Activated B cell treated with CpG ODN at 0.5 μM for 24 hours (primary cell): Measurements from ENCODE around the gene PODXL. TPM values are rescaled to one million over a fixed set of nuclear protein-coding genes. Genes with fewer than 3 reads are reported as not detected.

Experiments used
- ATAC-seq: fragments of 200-7000 bp; cut with Tn5 transposase; one replicate; pipeline ENCODE4 v1.10.0; 2021; ENCODE audit warnings: low read depth, mild to moderate bottlenecking, moderate library complexity
- CTCF ChIA-PET: fragments of 350-600 bp; sonication (Branson Sonifier 250); formaldehyde crosslinking; loops from one replicate; lab custom pipeline; 2021; ENCODE audit warnings: antibody characterized with exemption; lab: Charles Lee
- POLR2A ChIA-PET: fragments of 350-600 bp; sonication (Branson Sonifier 250); formaldehyde crosslinking; loops from one replicate; lab custom pipeline; 2021; ENCODE audit warnings: antibody characterized with exemption; lab: Charles Lee
- DNase-seq: peaks from one replicate; pipeline ENCODE4 v3.0.0; 2022
- H3K27ac Mint-ChIP-seq: one replicate; pipeline ENCODE4 v1.8.0; 2020; ENCODE audit warnings: mixed read lengths
- H3K27me3 Mint-ChIP-seq: one replicate; pipeline ENCODE4 v1.8.0; 2021; ENCODE audit warnings: mixed read lengths
- H3K36me3 Mint-ChIP-seq: one replicate; pipeline ENCODE4 v1.8.0; 2021; ENCODE audit warnings: low read depth, mixed read lengths
- H3K4me1 Mint-ChIP-seq: one replicate; pipeline ENCODE4 v1.8.0; 2021; ENCODE audit warnings: mixed read lengths
- H3K4me3 Mint-ChIP-seq: one replicate; pipeline ENCODE4 v1.8.0; 2020; ENCODE audit warnings: mild to moderate bottlenecking, mixed read lengths
- H3K9me3 Mint-ChIP-seq: one replicate; pipeline ENCODE4 v1.8.0; 2020; ENCODE audit warnings: mixed read lengths
- intact Hi-C: fragments of 100-400 bp; cut with micrococcal nuclease; formaldehyde crosslinking; loops from one replicate; pipeline ENCODE4 v1.15.1; 2024
- total RNA-seq: library from RNA; stranded (reverse); gene quantifications from 2 replicates; pipeline ENCODE4 v1.2.3, GENCODE V29; 2022
- TF ChIP-seq, protein P1 (sequence below): fragments of 200-600 bp; IDR thresholded peaks from one replicate; pipeline ENCODE4 v1.8.0; 2022; ENCODE audit warnings: antibody characterized with exemption, mild to moderate bottlenecking

PODXL gene
- total RNA-seq, 1 donor from 2014 or later: 1.4 TPM

DNA sequence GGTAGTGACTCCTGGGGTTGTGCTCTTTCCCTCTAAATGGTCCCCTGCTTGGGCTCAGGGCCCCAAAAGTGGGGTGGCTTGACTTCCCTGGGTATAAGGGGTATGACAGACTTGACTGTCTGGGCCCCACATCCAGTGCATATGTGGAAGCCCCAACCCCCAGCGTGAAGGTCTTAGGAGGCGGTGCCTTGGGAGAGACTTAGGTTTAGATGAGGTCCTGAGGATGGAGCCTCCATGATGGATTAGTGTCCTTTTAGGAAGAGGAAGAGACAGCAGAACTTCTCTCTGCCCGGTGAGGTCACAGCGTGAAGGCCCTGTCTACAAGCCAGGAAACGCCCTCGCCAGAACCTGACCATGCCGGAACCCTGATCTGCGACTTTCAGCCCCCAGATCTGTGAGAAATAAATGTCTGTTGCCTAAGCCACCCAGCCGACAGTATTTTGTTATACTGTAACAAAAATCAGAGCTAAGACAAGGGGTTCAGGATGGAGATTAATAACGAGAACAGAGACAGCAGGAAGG, 23.8 kb downstream of the PODXL start:
- H3K4me1 Mint-ChIP-seq: peaks cover under 1% of the 10 kb centered on the region
- CTCF ChIA-PET: no interaction called here

DNA sequence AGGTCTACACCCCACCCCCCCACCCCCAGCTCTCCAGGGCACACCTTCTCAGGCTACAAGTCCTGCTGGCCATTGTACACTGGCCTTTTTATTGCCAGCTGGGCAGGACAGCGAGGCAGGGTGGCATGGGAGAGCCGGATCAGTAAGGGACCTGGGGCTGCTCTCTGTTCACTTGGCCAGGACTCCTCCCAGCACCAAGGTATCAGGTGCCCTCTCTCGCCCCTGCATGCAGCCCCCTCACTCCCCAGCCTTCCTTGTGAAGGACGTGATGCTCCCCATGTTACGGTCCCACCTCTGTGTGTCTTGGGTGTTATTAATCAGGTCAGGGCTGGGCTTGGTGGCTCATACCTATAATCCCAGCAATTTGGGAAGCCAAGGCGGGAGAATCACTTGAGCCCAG, 26.3 kb downstream of the PODXL start:
- intact Hi-C loops: no loop called here
- H3K27me3 Mint-ChIP-seq: no peaks in the 10 kb centered on the region
- H3K4me3 Mint-ChIP-seq: no peak overlapping the region
- DNase-seq: no peak
- POLR2A ChIA-PET: no interaction called here
- no peak overlapping the region for H3K27ac Mint-ChIP-seq
- H3K9me3 Mint-ChIP-seq: no peaks in the 10 kb centered on the region
- peaks cover 5% of the 10 kb centered on the region for H3K4me1 Mint-ChIP-seq
- no peaks in the 10 kb centered on the region for H3K36me3 Mint-ChIP-seq
- CTCF ChIA-PET: no interaction called here
- TF ChIP-seq, protein P1, sequence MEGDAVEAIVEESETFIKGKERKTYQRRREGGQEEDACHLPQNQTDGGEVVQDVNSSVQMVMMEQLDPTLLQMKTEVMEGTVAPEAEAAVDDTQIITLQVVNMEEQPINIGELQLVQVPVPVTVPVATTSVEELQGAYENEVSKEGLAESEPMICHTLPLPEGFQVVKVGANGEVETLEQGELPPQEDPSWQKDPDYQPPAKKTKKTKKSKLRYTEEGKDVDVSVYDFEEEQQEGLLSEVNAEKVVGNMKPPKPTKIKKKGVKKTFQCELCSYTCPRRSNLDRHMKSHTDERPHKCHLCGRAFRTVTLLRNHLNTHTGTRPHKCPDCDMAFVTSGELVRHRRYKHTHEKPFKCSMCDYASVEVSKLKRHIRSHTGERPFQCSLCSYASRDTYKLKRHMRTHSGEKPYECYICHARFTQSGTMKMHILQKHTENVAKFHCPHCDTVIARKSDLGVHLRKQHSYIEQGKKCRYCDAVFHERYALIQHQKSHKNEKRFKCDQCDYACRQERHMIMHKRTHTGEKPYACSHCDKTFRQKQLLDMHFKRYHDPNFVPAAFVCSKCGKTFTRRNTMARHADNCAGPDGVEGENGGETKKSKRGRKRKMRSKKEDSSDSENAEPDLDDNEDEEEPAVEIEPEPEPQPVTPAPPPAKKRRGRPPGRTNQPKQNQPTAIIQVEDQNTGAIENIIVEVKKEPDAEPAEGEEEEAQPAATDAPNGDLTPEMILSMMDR: no peak
- no peak for ATAC-seq

More for the DNA sequence above, 23.8 kb downstream of the PODXL start:
- Mint-ChIP-seq H3K36me3 (no peaks in the 10 kb centered on the region), H3K9me3 (no peaks in the 10 kb centered on the region), H3K27ac (no peak overlapping the region), H3K4me3 (no peak overlapping the region), H3K27me3 (no peaks in the 10 kb centered on the region)
- POLR2A ChIA-PET: no interaction called here
- no peak for DNase-seq
- intact Hi-C loops: no loop called here
- TF ChIP-seq, protein P1: no peak
- no peak for ATAC-seq

DNA sequence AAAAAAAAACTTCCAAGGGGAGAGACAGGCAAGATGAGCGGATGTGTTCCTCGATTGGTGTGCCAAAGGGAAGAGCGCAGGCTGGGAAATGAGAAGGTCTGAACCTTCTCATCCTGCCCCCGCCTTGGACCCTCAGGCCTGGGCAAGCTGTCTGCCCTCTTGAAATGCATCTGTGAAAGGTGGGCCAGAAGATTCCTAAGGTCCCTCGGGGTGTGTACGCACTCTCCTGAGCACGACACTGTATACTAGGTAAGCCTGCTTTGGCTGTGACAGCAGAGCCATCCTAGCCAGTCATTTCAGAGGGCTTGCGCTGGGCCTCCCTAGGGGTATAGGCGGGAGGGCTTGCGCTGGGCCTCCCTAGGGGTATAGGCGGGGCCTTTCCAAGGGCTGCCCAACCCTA, 26.8 kb downstream of the PODXL start:
- Mint-ChIP-seq H3K9me3 (no peaks in the 10 kb centered on the region), H3K27ac (no peak overlapping the region), H3K4me1 (peaks cover 5% of the 10 kb centered on the region), H3K4me3 (no peak overlapping the region), H3K27me3 (no peaks in the 10 kb centered on the region), H3K36me3 (no peaks in the 10 kb centered on the region)
- TF ChIP-seq, protein P1: no peak
- DNase-seq (no peak), ATAC-seq (no peak)
- intact Hi-C loops: no loop called here
- POLR2A ChIA-PET: no interaction called here
- CTCF ChIA-PET: no interaction called here

DNA sequence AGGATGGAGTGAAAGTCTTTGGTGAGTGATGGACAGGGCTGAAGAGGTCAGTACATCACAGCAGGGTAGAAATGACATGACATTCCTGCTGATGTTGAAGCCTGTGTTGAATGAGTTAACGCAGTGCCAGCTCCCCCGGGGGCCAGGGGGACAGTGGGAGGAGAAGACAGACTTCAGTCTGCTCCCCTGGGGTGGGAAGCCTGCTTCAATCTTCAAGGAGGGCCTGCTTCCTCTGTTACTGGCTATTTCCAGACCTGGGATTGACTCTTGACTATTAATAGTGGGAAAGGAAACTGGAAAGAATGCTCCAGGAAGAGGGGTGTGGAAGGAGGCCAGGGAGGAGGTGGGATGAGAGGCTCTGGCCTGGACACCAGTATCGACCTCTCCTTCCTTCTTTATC, 27.2 kb downstream of the PODXL start:
- no peak overlapping the region for H3K27ac Mint-ChIP-seq
- ChIA-PET POLR2A (no interaction called here), CTCF (no interaction called here)
- intact Hi-C loops: no loop called here
- H3K4me1 Mint-ChIP-seq: peaks cover 5% of the 10 kb centered on the region
- H3K27me3 Mint-ChIP-seq: no peaks in the 10 kb centered on the region
- no peak overlapping the region for H3K4me3 Mint-ChIP-seq
- DNase-seq (no peak), ATAC-seq (no peak)
- TF ChIP-seq, protein P1: no peak
- H3K36me3 Mint-ChIP-seq: no peaks in the 10 kb centered on the region
- no peaks in the 10 kb centered on the region for H3K9me3 Mint-ChIP-seq

DNA sequence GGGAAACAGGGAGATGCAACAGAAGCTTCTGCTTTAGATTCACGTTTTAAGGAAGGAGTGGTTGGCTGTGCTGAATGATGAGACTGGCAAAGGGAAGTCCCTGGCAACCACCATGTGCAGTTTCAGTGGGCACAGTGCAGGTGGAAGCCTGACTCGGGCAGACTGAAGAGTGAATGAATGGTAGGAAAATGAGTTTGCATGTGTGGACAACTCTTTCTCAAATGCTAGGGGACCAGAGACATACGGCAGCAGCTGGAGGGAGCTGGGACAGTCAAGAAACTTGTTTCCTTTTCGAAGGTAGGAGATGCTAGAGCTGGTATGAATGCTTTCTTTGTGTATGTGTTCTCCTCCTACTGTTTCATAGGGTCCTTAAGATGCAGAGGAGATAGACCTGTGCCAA, 29.0 kb downstream of the PODXL start:
- Mint-ChIP-seq H3K36me3 (no peaks in the 10 kb centered on the region), H3K27me3 (no peaks in the 10 kb centered on the region), H3K4me3 (no peak overlapping the region), H3K4me1 (peaks cover 9% of the 10 kb centered on the region), H3K9me3 (no peaks in the 10 kb centered on the region), H3K27ac (no peak overlapping the region)
- DNase-seq (no peak), ATAC-seq (peak; percentile 66)
- TF ChIP-seq, protein P1: no peak
- ChIA-PET POLR2A (no interaction called here), CTCF (interaction anchor here (0.9 kb wide), 1 partner anchor 12 kb away, joined by 3 read pairs; no protein-coding TSS in a partner anchor)
- intact Hi-C loops: no loop called here
